Fibroblast of pulmonary artery (primary cell): ENCODE measurements around the gene PROCA1.

Experiments
- DNase-seq: peaks from one replicate; pipeline ENCODE4 v3.0.0-alpha.2; 2010; ENCODE audit warnings: low read depth
- H3K4me3 ChIP-seq: replicated peaks from 2 replicates; pipeline ENCODE4 v1.5.1; 2011; ENCODE audit warnings: low read depth, mild to moderate bottlenecking, control low read depth, low read length, moderate library complexity
- TF ChIP-seq, protein P1 (sequence below): IDR thresholded peaks from 2 replicates; pipeline ENCODE4 v1.5.1; 2011; ENCODE audit warnings: mild to moderate bottlenecking, control low read depth, low read length, inconsistent platforms; ENCODE audit errors: missing control alignments

PROCA1 gene

DNA sequence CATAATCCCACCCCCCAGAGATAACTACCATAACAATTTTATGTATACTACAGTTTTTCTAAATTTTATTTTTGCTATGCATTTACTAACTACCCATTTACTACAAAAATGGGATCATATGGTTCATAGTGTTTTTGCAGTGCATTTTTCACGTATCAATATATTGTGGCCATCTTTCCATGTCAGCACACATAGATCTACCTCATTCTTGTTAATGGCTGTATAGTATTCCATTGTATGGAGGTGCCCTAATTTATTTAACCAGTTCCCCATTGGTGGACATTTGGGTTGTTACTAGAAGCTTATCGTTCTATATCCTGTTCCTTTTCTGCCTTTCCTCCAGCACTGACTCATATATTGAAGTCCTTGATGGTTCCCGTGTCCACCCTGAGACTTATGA is 22.7 kb downstream of the PROCA1 start:
- no peak overlapping the region for H3K4me3 ChIP-seq
- TF ChIP-seq, protein P1, sequence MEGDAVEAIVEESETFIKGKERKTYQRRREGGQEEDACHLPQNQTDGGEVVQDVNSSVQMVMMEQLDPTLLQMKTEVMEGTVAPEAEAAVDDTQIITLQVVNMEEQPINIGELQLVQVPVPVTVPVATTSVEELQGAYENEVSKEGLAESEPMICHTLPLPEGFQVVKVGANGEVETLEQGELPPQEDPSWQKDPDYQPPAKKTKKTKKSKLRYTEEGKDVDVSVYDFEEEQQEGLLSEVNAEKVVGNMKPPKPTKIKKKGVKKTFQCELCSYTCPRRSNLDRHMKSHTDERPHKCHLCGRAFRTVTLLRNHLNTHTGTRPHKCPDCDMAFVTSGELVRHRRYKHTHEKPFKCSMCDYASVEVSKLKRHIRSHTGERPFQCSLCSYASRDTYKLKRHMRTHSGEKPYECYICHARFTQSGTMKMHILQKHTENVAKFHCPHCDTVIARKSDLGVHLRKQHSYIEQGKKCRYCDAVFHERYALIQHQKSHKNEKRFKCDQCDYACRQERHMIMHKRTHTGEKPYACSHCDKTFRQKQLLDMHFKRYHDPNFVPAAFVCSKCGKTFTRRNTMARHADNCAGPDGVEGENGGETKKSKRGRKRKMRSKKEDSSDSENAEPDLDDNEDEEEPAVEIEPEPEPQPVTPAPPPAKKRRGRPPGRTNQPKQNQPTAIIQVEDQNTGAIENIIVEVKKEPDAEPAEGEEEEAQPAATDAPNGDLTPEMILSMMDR: no peak
- DNase-seq: no peak

DNA sequence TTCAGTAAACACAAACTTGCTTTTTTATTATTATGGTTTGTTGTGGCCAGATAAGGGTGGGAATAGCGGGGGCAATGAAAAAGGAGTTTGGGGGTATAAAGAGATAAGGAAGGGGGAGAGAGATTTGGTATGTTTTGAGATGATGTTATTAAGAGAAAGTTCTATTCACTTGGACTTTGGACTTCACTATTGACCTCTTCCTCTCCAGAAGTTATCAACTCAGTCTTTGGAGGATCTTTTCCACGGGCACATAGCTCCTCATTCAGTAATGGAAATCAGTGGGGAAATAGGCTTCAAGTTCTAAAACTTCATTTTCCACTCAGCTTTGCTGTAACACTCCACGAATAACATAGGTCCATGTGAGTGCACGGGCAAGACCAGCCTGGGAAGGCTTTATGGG is 23.2 kb downstream of the PROCA1 start:
- TF ChIP-seq, protein P1: no peak
- no peak overlapping the region for H3K4me3 ChIP-seq
- DNase-seq: no peak

DNA sequence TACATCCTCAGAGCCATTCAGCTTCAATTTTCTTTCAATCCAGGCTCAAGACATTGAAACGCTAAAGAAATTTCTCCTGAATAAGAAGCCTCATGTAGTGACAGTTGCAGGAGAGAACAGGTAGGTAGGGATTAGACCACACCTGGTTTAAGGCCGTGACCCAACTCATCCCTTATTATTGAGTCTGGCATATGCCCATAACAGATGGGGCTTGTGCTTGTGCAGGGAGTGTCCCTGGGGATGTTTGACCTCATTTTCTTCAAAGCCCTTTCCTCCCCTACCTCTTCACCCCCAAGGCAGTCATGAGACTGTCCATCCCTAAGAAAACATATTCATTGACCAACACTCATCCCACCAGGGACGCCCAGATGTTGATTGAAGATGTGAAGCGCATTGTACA is 25.4 kb downstream of the PROCA1 start:
- TF ChIP-seq, protein P1: no peak
- DNase-seq: no peak
- H3K4me3 ChIP-seq: no peak overlapping the region

DNA sequence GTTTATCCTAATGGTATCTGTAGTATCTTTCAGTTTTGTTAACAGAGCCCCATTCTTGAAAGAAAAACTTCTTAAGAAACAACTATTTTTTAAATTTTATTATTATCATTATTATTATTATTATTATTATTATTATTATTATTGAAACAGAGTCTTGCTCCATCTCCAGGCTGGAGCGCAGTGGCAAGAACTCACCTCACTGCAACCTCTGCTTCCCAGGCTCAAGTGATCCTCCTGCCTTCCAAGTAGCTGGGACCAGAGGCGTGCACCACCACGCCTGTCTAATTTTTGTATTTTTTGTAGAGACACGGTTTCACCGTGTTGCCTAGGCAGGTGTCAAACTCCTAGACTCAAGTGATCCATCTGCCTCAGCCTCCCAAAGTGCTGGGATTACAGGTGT is 26.3 kb downstream of the PROCA1 start:
- TF ChIP-seq, protein P1: no peak
- no peak overlapping the region for H3K4me3 ChIP-seq
- DNase-seq: no peak

DNA sequence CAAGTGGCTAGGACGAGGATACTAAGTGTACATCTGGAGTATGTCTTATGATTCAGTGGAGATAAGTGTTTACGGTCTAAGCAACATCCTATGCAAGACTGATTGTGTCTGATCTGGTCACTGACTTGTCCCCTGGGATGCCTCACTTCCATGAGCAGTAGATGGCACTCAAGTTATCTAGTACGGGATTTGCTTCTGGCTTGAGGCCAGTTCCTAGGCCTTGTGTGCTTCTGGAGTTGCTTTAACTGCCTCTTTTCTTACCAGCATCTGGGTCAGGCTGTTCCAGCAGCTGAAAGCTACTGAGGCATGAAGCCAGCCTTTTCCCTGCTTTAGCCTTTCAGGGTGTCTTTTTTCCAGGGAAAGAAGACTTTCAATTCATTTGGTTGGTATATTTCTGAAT is 26.7 kb downstream of the PROCA1 start:
- TF ChIP-seq, protein P1: no peak
- DNase-seq: peak; percentile 49

DNA sequence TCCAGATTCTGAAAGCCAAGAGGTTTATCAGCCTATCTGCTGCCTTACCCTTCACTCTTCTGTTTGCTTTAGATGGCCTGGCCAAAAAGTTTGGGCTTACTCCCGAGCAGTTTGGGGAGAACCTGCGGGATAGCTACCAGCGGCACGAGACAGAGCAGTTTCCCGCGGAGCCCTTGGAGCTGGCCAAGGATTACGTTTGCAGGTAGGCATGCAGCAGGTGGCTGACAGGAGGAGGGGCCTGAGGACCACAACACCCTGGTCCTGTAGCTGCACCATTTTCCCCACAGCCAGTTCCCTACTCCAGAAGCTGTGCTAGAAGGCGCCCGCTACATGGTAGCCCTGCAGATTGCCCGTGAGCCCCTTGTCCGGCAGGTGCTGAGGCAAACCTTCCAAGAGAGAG is 29.0 kb downstream of the PROCA1 start:
- no peak overlapping the region for H3K4me3 ChIP-seq
- TF ChIP-seq, protein P1: no peak
- no peak for DNase-seq

More for the DNA sequence above, 26.7 kb downstream of the PROCA1 start:
- no peak overlapping the region for H3K4me3 ChIP-seq

DNA sequence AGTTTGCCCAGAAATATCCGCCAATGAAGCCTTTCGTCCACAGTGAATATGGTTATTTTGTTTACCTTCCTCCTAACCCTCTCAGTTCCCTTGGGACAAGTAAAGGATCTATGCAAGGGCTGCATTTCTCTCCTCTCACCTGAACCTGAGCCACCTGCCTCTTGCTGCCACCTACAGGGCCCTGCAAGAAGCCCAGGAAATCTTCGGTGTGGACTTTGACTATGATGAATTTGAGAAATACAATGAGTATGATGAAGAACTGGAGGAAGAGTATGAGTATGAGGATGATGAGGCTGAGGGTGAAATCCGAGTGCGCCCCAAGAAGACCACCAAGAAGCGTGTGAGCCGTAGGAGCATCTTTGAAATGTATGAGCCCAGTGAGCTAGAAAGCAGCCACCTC is 35.7 kb downstream of the PROCA1 start:
- H3K4me3 ChIP-seq: no peak overlapping the region
- TF ChIP-seq, protein P1: peak; percentile 17
- no peak for DNase-seq
